Kasumi-1 (cell line): Measurements from ENCODE around the gene DISP1.

Source experiments
- DNase-seq, 2 experiments: peaks; one replicate each; lab custom pipeline; 2025; lab: John Stamatoyannopoulos, UW

The DISP1 gene

GRCh38 chr1:222861062-222861461 is 46.2 kb downstream of the DISP1 start:
- DNase-seq, result peak; percentile 44 to 73
